Osteocyte (in vitro differentiated cells): Measurements from ENCODE around the gene SH3RF1. TPM values are rescaled to one million over a fixed set of nuclear protein-coding genes. Genes with fewer than 3 reads are reported as not detected.
"Not testable (repeated sequence)": the region's sequence is repeated elsewhere in the genome, so short reads cannot be mapped to it uniquely, and the experiment has no call there.

Experiments used
- DNase-seq: peaks from one replicate; pipeline ENCODE4 v3.0.0; 2021; ENCODE audit warnings: mixed read lengths; ENCODE audit not compliant: unreplicated experiment; ENCODE audit errors: extremely low spot score
- H3K27ac Mint-ChIP-seq: one replicate; pipeline ENCODE4 v1.8.0; 2021; ENCODE audit warnings: mild to moderate bottlenecking, mixed read lengths; ENCODE audit not compliant: unreplicated experiment
- H3K27me3 Mint-ChIP-seq: one replicate; pipeline ENCODE4 v1.8.0; 2021; ENCODE audit warnings: mixed read lengths; ENCODE audit not compliant: unreplicated experiment
- H3K36me3 Mint-ChIP-seq: one replicate; pipeline ENCODE4 v1.8.0; 2021; ENCODE audit warnings: mixed read lengths; ENCODE audit not compliant: unreplicated experiment
- H3K4me1 Mint-ChIP-seq: one replicate; pipeline ENCODE4 v1.8.0; 2021; ENCODE audit warnings: mixed read lengths; ENCODE audit not compliant: unreplicated experiment
- H3K4me3 Mint-ChIP-seq: one replicate; pipeline ENCODE4 v1.8.0; 2021; ENCODE audit warnings: mild to moderate bottlenecking, moderate library complexity, mixed read lengths; ENCODE audit not compliant: unreplicated experiment
- H3K9me3 Mint-ChIP-seq: one replicate; pipeline ENCODE4 v1.8.0; 2021; ENCODE audit warnings: mixed read lengths; ENCODE audit not compliant: unreplicated experiment
- total RNA-seq: library from RNA; stranded (reverse); gene quantifications from 2 replicates; pipeline ENCODE4 v1.2.1, GENCODE V29; 2021
- TF ChIP-seq, protein P1 (sequence below): fragments of 200-600 bp; sonication (generic); IDR thresholded peaks from 2 replicates; pipeline ENCODE4 v1.5.0; 2021; ENCODE audit warnings: antibody characterized with exemption, mild to moderate bottlenecking, moderate library complexity

Gene SH3RF1
- total RNA-seq, 1 donor from 2014 or later, result 31.8 TPM

- H3K27me3 Mint-ChIP-seq, result no peaks in the 10 kb centered on the region
- TF ChIP-seq, protein P1, sequence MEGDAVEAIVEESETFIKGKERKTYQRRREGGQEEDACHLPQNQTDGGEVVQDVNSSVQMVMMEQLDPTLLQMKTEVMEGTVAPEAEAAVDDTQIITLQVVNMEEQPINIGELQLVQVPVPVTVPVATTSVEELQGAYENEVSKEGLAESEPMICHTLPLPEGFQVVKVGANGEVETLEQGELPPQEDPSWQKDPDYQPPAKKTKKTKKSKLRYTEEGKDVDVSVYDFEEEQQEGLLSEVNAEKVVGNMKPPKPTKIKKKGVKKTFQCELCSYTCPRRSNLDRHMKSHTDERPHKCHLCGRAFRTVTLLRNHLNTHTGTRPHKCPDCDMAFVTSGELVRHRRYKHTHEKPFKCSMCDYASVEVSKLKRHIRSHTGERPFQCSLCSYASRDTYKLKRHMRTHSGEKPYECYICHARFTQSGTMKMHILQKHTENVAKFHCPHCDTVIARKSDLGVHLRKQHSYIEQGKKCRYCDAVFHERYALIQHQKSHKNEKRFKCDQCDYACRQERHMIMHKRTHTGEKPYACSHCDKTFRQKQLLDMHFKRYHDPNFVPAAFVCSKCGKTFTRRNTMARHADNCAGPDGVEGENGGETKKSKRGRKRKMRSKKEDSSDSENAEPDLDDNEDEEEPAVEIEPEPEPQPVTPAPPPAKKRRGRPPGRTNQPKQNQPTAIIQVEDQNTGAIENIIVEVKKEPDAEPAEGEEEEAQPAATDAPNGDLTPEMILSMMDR, result no peak
- no peak overlapping the region for H3K27ac Mint-ChIP-seq
- H3K4me3 Mint-ChIP-seq, result no peak overlapping the region
- peaks cover 6% of the 10 kb centered on the region for H3K4me1 Mint-ChIP-seq
- no peaks in the 10 kb centered on the region for H3K36me3 Mint-ChIP-seq
- no peak for DNase-seq
- no peaks in the 10 kb centered on the region for H3K9me3 Mint-ChIP-seq
Measured at GRCh38 chr4:169305173-169305572, 34.4 kb upstream of the SH3RF1 start.

DNA sequence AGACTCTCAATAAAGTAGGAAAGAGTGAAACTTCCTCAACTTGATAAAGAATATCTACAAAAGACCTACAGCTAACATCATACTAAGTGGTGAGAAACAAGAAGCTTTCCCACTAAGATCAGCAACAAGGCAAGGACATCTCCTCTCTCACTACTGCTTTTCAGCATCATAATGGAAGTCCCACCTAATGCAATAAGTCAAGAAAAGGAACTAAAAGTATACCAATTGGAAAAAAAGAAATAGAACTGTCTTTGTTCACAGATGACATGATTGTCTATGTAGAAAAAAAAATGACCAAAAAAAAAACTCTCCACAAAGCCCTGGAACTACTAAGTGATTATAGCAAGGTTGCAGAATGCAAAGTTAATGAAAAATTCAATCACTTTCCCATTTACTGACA, 25.1 kb upstream of the SH3RF1 start:
- peaks cover 2% of the 10 kb centered on the region for H3K36me3 Mint-ChIP-seq
- TF ChIP-seq, protein P1, result no peak
- H3K9me3 Mint-ChIP-seq, result peaks cover 9% of the 10 kb centered on the region
- no peaks in the 10 kb centered on the region for H3K27me3 Mint-ChIP-seq
- H3K4me3 Mint-ChIP-seq, result no peak overlapping the region
- H3K27ac Mint-ChIP-seq, result no peak overlapping the region
- H3K4me1 Mint-ChIP-seq, result no peaks in the 10 kb centered on the region
- DNase-seq, result no peak

DNA sequence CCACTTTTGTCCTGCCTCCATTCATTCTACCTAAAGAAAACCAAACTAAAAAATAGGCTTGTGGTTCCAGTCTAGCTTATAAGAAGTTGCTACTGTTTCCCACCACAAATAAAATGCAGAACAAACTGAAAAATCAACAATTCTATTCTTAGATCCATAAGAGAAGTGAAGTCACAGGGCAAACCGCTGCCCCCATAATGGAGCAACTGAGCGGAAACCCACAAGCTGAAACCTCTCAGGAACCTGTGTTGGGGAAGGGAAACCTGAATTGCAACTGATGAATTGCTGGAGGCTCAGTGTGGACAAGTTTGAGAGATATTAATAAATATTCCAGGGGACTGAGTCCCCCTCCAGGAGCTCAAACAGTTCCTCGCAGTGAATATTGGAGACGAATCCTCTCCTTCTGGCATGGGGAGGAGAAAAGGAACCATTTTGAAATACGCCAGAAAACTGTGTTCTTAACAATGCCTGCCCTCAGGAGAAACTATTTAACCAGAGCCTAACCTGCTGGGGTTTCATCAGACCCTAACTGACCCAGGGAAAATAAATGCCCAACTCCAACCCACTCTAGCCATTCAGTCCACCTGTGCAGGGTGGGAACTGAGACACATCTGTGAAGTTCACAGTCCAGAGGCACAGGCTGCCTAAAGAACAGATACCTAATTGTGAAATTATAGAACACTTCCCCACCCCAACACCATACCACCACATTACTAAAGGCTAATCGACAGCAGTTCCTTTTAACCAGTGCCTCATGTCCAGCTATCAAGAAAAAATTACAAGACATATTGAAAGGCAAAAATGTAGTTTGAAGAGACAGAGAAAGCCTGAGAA, 22.8 kb upstream of the SH3RF1 start:
- Mint-ChIP-seq H3K4me3 (no peak overlapping the region), H3K4me1 (peaks cover 3% of the 10 kb centered on the region), H3K27me3 (no peaks in the 10 kb centered on the region), H3K36me3 (peaks cover 2% of the 10 kb centered on the region), H3K9me3 (peaks cover 6% of the 10 kb centered on the region), H3K27ac (no peak overlapping the region)
- TF ChIP-seq, protein P1, result no peak
- no peak for DNase-seq

GRCh38 chr4:169287983-169288382, 17.2 kb upstream of the SH3RF1 start:
- peaks cover 14% of the 10 kb centered on the region for H3K4me1 Mint-ChIP-seq
- not testable (repeated sequence) for DNase-seq, H3K4me3 Mint-ChIP-seq, H3K27me3 Mint-ChIP-seq, H3K9me3 Mint-ChIP-seq, H3K27ac Mint-ChIP-seq, H3K36me3 Mint-ChIP-seq

DNA sequence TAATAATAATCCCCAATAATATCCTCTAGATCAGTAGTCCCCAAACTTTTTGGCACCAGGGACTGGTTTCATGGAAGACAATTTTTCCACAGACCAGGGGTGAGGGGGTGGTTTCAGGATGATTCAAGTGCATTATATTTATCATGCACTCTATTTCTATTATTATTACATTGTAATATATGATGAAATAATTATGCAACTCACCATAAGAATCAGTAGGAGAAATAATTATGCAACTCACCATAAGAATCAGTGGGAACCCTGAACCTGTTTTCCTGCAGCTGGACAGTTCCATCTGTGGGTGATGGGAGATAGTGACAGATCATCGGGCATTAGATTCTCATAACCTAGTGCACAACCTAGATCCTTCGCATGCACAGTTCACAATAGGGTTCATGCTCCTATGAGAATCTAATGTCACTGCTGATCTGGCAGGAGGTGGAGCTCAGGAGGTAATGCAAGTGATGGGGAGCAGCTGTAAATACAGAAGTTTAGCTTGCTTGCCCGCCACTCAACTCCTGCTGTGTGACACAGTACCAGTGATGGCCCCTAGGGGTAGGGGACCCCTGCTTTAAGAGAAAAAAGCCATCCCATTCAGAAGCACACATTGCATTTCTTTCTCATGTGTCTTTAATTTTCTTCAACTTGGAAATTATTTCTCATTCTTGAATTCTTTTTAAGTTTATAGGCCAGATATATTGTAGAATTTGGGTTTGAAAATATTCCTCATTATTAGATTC, 16.0 kb upstream of the SH3RF1 start:
- Mint-ChIP-seq H3K27me3 (no peaks in the 10 kb centered on the region), H3K9me3 (no peaks in the 10 kb centered on the region), H3K36me3 (no peaks in the 10 kb centered on the region), H3K4me1 (peaks cover 16% of the 10 kb centered on the region), H3K27ac (no peak overlapping the region), H3K4me3 (no peak overlapping the region)
- TF ChIP-seq, protein P1, result peak; percentile 9
- no peak for DNase-seq
